ENCODE data around the gene IMMP1L.
A peak's percentile ranks its signal among the peaks of the same experiment; 100 is the strongest.

IMMP1L gene, protein sequence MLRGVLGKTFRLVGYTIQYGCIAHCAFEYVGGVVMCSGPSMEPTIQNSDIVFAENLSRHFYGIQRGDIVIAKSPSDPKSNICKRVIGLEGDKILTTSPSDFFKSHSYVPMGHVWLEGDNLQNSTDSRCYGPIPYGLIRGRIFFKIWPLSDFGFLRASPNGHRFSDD

DNA sequence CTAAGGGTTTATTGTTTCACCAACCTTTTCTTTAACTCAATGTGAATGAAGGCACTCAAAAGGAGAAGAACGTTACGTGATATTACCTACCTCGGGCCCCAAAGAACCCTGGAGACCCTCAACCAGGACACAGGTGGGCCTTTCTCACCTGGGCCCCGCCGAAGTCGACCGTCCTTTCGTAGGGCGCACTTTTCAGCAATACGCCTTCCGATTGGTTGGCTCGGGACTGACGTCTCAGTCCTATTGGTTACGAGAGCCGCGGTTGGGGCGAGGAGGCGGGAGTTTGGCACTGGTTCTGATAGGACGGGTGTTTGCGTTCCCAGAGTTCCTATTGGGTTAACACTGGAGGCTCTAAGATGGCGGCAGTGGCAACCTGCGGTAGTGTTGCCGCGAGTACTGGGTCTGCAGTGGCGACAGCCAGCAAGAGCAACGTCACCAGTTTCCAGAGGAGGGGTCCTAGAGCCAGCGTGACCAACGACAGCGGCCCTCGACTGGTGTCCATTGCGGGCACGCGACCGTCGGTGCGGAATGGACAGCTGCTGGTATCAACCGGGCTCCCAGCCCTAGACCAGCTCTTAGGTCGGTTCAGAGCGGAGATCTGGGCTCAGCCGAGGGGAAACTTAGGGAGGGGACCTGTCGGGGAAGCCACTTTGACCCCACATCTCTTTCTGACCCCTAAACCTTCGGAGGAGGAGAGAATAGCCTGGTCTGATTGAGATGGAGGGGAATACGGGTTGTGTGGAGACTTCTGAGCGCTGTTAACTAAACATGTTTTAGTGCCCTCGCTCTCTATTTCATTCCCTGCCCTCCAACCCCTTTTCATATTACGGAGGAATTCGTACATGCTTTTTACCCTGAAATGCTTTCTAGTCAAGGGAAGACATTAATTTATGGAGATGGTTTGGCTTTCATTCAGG lies at the start of gene IMMP1L, which contains the start of gene ELP4:
TSS of gene IMMP1L (minus strand) at position 194 of the 917 bp plus-strand sequence. CDS start 46,346 bp downstream, outside the sequence.
TSS of gene ELP4 (plus strand) at position 339 of the 917 bp plus-strand sequence. CDS start at position 357, 18 bp downstream.
- Histone ChIP-seq H3K4me1 (ENCODE audit: insufficient read depth, insufficient read length) (no peaks in the 10 kb centered on the region), H3K9ac (ENCODE audit: insufficient read length, low read depth) (peak within 1 kb of the TSS; percentile 91), H3K4me3 (ENCODE audit: insufficient read length, low read depth) (peak within 1 kb of the TSS; percentile 74), H3K36me3 (ENCODE audit: insufficient read depth, insufficient read length, low read length) (peaks cover 6% of the 10 kb centered on the region), H3K27me3 (ENCODE audit: insufficient read depth, insufficient read length) (no peaks in the 10 kb centered on the region), H3K9me3 (ENCODE audit: insufficient read depth, low read length) (no peaks in the 10 kb centered on the region)
- DNase-seq (ENCODE audit: low read depth, low spot score): peak; percentile 90
- TF ChIP-seq ZNF274 (IDR thresholded peaks at IDR 0.05; ENCODE audit: low read depth, low read length): no peak
- TF ChIP-seq SUZ12 (IDR thresholded peaks at IDR 0.05; ENCODE audit: extremely low read depth, insufficient read depth, insufficient read length): no peak
- peak; percentile 78 for TF ChIP-seq YY1 (IDR thresholded peaks at IDR 0.05; ENCODE audit: insufficient read depth, insufficient read length)

DNA sequence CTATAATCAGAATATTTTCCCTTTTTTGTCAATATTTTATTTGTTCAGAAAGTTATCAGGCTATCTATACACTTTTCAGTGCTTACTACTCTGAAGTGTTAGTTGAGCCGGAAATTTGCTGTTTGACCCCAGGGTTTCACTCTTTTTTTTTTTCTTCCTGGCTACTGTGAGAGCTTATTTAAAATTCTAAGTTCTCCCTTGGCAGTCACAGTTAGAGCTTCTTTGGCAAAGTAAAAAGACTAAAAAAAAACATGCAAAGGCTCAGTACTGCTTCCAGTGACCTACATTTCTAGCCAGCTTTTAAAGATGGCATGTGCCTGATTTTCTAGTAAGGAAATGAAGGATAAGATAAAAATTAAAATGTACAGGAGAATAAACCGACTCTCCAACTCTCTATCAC lies 48.6 kb upstream of the IMMP1L start:
- H3K9ac ChIP-seq (ENCODE audit: insufficient read length, low read depth): no peak overlapping the region
- H3K4me1 ChIP-seq (ENCODE audit: insufficient read depth, insufficient read length): no peaks in the 10 kb centered on the region
- H3K27me3 ChIP-seq (ENCODE audit: insufficient read depth, insufficient read length): no peaks in the 10 kb centered on the region
- peaks cover 4% of the 10 kb centered on the region; the same call in 1 of the 2 replicates for H3K9me3 ChIP-seq (ENCODE audit: insufficient read depth, low read length)
- H3K36me3 ChIP-seq (ENCODE audit: insufficient read depth, insufficient read length, low read length): no peaks in the 10 kb centered on the region
- no peak overlapping the region for H3K4me3 ChIP-seq (ENCODE audit: insufficient read length, low read depth)
- TF ChIP-seq YY1 (IDR thresholded peaks at IDR 0.05; ENCODE audit: insufficient read depth, insufficient read length): no peak
- no peak for TF ChIP-seq SUZ12 (IDR thresholded peaks at IDR 0.05; ENCODE audit: extremely low read depth, insufficient read depth, insufficient read length)
- DNase-seq (ENCODE audit: low read depth, low spot score): peak; percentile 11

DNA sequence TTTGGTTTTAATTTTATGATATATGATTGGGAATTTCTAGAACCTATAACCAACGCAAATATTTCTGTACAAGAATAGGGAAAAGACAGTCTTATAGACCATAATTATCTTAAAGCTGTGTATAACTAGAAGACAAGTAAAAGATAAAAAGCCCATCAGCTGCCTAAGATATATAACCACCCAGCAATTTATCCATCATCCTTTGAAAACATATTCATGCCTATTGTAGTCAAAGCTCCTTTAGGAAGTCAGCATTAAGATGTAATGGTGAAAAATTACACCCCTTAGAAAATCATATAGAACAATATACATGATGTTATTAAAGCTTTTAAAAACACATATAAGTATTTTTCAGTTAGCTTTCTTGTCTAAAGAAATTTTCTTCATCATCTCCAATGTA lies 46.5 kb upstream of the IMMP1L start:
- Histone ChIP-seq H3K9ac (ENCODE audit: insufficient read length, low read depth) (no peak overlapping the region), H3K4me3 (ENCODE audit: insufficient read length, low read depth) (no peak overlapping the region), H3K27me3 (ENCODE audit: insufficient read depth, insufficient read length) (no peaks in the 10 kb centered on the region), H3K4me1 (ENCODE audit: insufficient read depth, insufficient read length) (no peaks in the 10 kb centered on the region), H3K9me3 (ENCODE audit: insufficient read depth, low read length) (peaks cover 4% of the 10 kb centered on the region; the same call in 1 of the 2 replicates), H3K36me3 (ENCODE audit: insufficient read depth, insufficient read length, low read length) (no peaks in the 10 kb centered on the region)
- no peak for TF ChIP-seq ZNF274 (IDR thresholded peaks at IDR 0.05; ENCODE audit: low read depth, low read length)
- TF ChIP-seq SUZ12 (IDR thresholded peaks at IDR 0.05; ENCODE audit: extremely low read depth, insufficient read depth, insufficient read length): no peak
- TF ChIP-seq YY1 (IDR thresholded peaks at IDR 0.05; ENCODE audit: insufficient read depth, insufficient read length): no peak
- DNase-seq (ENCODE audit: low read depth, low spot score): no peak

DNA sequence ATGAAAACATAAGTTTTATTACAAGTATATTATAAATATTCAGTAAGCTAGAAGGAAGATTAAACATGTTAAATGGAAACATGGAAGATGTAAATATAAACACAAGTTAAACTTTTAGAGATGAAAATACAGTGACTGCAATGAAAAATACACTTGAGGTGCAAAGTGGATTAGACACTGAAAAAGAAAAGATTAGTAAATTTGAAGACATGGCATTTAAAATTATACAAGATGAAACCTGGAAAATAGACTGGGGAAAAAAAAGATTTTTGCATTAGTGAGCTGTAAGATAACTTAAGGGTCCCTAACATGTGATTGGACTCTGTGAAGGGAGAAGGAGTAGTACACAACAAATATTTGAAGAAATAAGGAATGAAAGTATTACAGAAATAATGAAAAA lies 33.4 kb upstream of the IMMP1L start:
- Histone ChIP-seq H3K4me1 (ENCODE audit: insufficient read depth, insufficient read length) (no peaks in the 10 kb centered on the region), H3K4me3 (ENCODE audit: insufficient read length, low read depth) (no peak overlapping the region), H3K36me3 (ENCODE audit: insufficient read depth, insufficient read length, low read length) (peaks cover 4% of the 10 kb centered on the region), H3K27me3 (ENCODE audit: insufficient read depth, insufficient read length) (no peaks in the 10 kb centered on the region), H3K9me3 (ENCODE audit: insufficient read depth, low read length) (no peaks in the 10 kb centered on the region), H3K9ac (ENCODE audit: insufficient read length, low read depth) (no peak overlapping the region)
- no peak for DNase-seq (ENCODE audit: low read depth, low spot score)
- TF ChIP-seq ZNF274 (IDR thresholded peaks at IDR 0.05; ENCODE audit: low read depth, low read length): no peak
- TF ChIP-seq YY1 (IDR thresholded peaks at IDR 0.05; ENCODE audit: insufficient read depth, insufficient read length): no peak
- no peak for TF ChIP-seq SUZ12 (IDR thresholded peaks at IDR 0.05; ENCODE audit: extremely low read depth, insufficient read depth, insufficient read length)

DNA sequence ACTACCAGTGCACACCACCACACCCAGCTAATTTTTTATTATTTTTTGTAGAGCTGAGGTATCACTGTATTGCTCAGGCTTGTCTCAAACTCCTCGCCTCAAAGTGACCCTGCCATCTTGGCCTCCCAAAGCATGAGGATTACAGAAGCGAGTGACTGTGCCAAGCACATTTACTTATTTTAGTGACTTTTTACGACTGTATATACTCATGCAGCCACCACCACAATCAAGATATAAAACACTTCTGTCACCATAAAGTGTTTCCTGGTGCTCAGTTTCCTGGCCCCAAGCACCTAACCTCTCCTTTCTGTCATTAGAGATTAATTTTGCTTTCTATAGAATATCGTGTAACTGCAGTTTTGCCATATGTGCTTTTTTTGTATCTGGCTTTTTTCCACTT lies 26.1 kb upstream of the IMMP1L start:
- no peak for TF ChIP-seq ZNF274 (IDR thresholded peaks at IDR 0.05; ENCODE audit: low read depth, low read length)
- TF ChIP-seq SUZ12 (IDR thresholded peaks at IDR 0.05; ENCODE audit: extremely low read depth, insufficient read depth, insufficient read length): no peak
- no peak for TF ChIP-seq YY1 (IDR thresholded peaks at IDR 0.05; ENCODE audit: insufficient read depth, insufficient read length)
- Histone ChIP-seq H3K36me3 (ENCODE audit: insufficient read depth, insufficient read length, low read length) (no peaks in the 10 kb centered on the region), H3K9ac (ENCODE audit: insufficient read length, low read depth) (no peak overlapping the region), H3K4me3 (ENCODE audit: insufficient read length, low read depth) (no peak overlapping the region), H3K9me3 (ENCODE audit: insufficient read depth, low read length) (no peaks in the 10 kb centered on the region), H3K4me1 (ENCODE audit: insufficient read depth, insufficient read length) (no peaks in the 10 kb centered on the region), H3K27me3 (ENCODE audit: insufficient read depth, insufficient read length) (no peaks in the 10 kb centered on the region)
- no peak for DNase-seq (ENCODE audit: low read depth, low spot score)

DNA sequence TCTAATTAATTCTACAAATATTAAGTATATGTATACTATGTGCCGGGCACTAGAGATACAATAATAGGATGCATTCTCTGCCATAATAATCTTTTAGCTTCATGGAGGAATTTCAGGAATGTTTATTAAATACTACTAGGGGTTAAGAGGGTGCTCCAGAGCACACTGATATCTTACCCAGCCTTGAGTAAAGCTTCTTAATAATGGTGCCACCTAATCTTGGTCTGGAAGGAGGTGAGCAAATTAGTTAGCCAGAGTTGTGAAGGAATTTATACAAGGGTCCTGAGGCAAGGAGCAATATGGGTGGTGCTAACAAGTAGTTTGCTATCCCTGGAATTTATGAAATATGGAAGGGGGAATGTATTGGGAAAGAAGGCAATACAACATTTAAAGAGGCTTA lies 21.9 kb upstream of the IMMP1L start:
- H3K4me1 ChIP-seq (ENCODE audit: insufficient read depth, insufficient read length): no peaks in the 10 kb centered on the region
- H3K4me3 ChIP-seq (ENCODE audit: insufficient read length, low read depth): no peak overlapping the region
- no peaks in the 10 kb centered on the region for H3K27me3 ChIP-seq (ENCODE audit: insufficient read depth, insufficient read length)
- TF ChIP-seq SUZ12 (IDR thresholded peaks at IDR 0.05; ENCODE audit: extremely low read depth, insufficient read depth, insufficient read length): no peak
- TF ChIP-seq ZNF274 (IDR thresholded peaks at IDR 0.05; ENCODE audit: low read depth, low read length): no peak
- no peak for TF ChIP-seq YY1 (IDR thresholded peaks at IDR 0.05; ENCODE audit: insufficient read depth, insufficient read length)
- no peaks in the 10 kb centered on the region for H3K36me3 ChIP-seq (ENCODE audit: insufficient read depth, insufficient read length, low read length)
- no peak overlapping the region for H3K9ac ChIP-seq (ENCODE audit: insufficient read length, low read depth)
- DNase-seq (ENCODE audit: low read depth, low spot score): no peak
- no peaks in the 10 kb centered on the region for H3K9me3 ChIP-seq (ENCODE audit: insufficient read depth, low read length)

DNA sequence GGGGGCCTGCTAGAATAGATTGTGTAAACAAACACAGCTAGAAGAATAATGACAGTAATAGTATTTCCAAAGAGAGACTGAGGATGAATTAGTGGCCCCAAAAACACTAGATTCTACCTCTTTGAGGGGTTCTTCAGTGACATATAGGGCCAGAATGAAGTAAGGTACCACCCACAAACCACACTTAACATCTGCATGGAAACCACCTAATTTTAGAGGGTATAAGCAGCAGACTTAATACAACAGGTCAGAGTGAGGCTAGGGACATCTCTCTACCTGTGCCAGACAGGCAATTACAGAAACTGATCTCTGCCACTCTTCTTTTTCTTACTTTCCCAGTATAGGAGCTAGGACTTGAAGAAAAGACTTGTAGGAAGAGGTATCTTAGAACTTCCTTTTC lies 20.3 kb upstream of the IMMP1L start:
- no peak overlapping the region for H3K4me3 ChIP-seq (ENCODE audit: insufficient read length, low read depth)
- no peak overlapping the region for H3K9ac ChIP-seq (ENCODE audit: insufficient read length, low read depth)
- H3K36me3 ChIP-seq (ENCODE audit: insufficient read depth, insufficient read length, low read length): no peaks in the 10 kb centered on the region
- no peak for DNase-seq (ENCODE audit: low read depth, low spot score)
- H3K4me1 ChIP-seq (ENCODE audit: insufficient read depth, insufficient read length): no peaks in the 10 kb centered on the region
- no peaks in the 10 kb centered on the region for H3K9me3 ChIP-seq (ENCODE audit: insufficient read depth, low read length)
- TF ChIP-seq ZNF274 (IDR thresholded peaks at IDR 0.05; ENCODE audit: low read depth, low read length) (no peak), SUZ12 (IDR thresholded peaks at IDR 0.05; ENCODE audit: extremely low read depth, insufficient read depth, insufficient read length) (no peak), YY1 (IDR thresholded peaks at IDR 0.05; ENCODE audit: insufficient read depth, insufficient read length) (no peak)
- no peaks in the 10 kb centered on the region for H3K27me3 ChIP-seq (ENCODE audit: insufficient read depth, insufficient read length)
